Neuronal stem cell (in vitro differentiated cells): ENCODE measurements around the gene ATG5.

ENCODE experiments used
- DNase-seq: peaks from one replicate; pipeline ENCODE4 v3.0.0-alpha.2; 2013; ENCODE audit warnings: low spot score
- H2AFZ ChIP-seq: one replicate; pipeline ENCODE4 v1.6.1; 2013; ENCODE audit warnings: mild to moderate bottlenecking, low read length, inconsistent platforms
- H2AK5ac ChIP-seq: 2 replicates; pipeline ENCODE4 v1.6.1; 2013; ENCODE audit warnings: low read depth, mild to moderate bottlenecking, inconsistent platforms, low read length, moderate library complexity, mixed read lengths
- H2BK120ac ChIP-seq: 2 replicates; pipeline ENCODE4 v1.6.1; 2013; ENCODE audit warnings: low read depth, mild to moderate bottlenecking, inconsistent platforms, low read length, moderate library complexity, mixed read lengths
- H2BK12ac ChIP-seq: one replicate; pipeline ENCODE4 v1.6.1; 2013; ENCODE audit warnings: low read length, inconsistent platforms
- H2BK15ac ChIP-seq: 2 replicates; pipeline ENCODE4 v1.6.1; 2013; ENCODE audit warnings: mild to moderate bottlenecking, low read length, inconsistent platforms, mixed read lengths
- H2BK5ac ChIP-seq: one replicate; pipeline ENCODE4 v1.6.1; 2013; ENCODE audit warnings: inconsistent platforms, mild to moderate bottlenecking, low read length, moderate library complexity
- H3K14ac ChIP-seq: one replicate; pipeline ENCODE4 v1.6.1; 2013; ENCODE audit warnings: low read length, inconsistent platforms
- H3K18ac ChIP-seq: 2 replicates; pipeline ENCODE4 v1.6.1; 2013; ENCODE audit warnings: low read length, inconsistent platforms
- H3K23ac ChIP-seq: 2 replicates; pipeline ENCODE4 v1.6.1; 2013; ENCODE audit warnings: low read depth, mild to moderate bottlenecking, mixed read lengths, low read length, inconsistent platforms; ENCODE audit not compliant: poor library complexity
- H3K27ac ChIP-seq: replicated peaks from 3 replicates; pipeline ENCODE4 v1.5.1; 2013; ENCODE audit warnings: low read length, inconsistent platforms
- H3K27me3 ChIP-seq, 3 experiments: 2 replicates each; pipeline ENCODE4 v1.6.1; 2013; ENCODE audit warnings: low read length in 3 of 3, mild to moderate bottlenecking in 2 of 3, inconsistent platforms in 1 of 3, low read depth in 1 of 3, mixed read lengths in 1 of 3, moderate library complexity in 1 of 3; ENCODE audit not compliant: control insufficient read depth in 3 of 3, insufficient read depth in 3 of 3
- H3K36me3 ChIP-seq, 2 donors: replicated peaks in 1 of 2; 2 replicates each; pipeline ENCODE4 v1.6.1; 2013; ENCODE audit warnings: low read length in 2 of 2; ENCODE audit not compliant: control insufficient read depth in 2 of 2, insufficient read depth in 2 of 2
- H3K4ac ChIP-seq: 2 replicates; pipeline ENCODE4 v1.6.1; 2013; ENCODE audit warnings: inconsistent platforms, mild to moderate bottlenecking, low read length, moderate library complexity
- H3K4me1 ChIP-seq, 2 donors: 1 replicate in 1 of 2; 2 replicates in 1 of 2; pipeline ENCODE4 v1.6.1; 2013; ENCODE audit warnings: low read length in 2 of 2, low read depth in 1 of 2; ENCODE audit not compliant: control insufficient read depth in 2 of 2, insufficient read depth in 1 of 2
- H3K4me2 ChIP-seq: one replicate; pipeline ENCODE4 v1.6.1; 2013; ENCODE audit warnings: mild to moderate bottlenecking, low read length, inconsistent platforms; ENCODE audit not compliant: insufficient read depth, poor library complexity, severe bottlenecking
- H3K4me3 ChIP-seq, 2 donors: 2 replicates each; pipeline ENCODE4 v1.5.1; 2013; ENCODE audit warnings: low read length in 2 of 2, mild to moderate bottlenecking in 2 of 2, inconsistent platforms in 1 of 2, moderate library complexity in 1 of 2
- H3K79me1 ChIP-seq: one replicate; pipeline ENCODE4 v1.6.1; 2013; ENCODE audit warnings: low read depth, mild to moderate bottlenecking, inconsistent platforms, low read length, moderate library complexity
- H3K9ac ChIP-seq: one replicate; pipeline ENCODE4 v1.6.1; 2013; ENCODE audit warnings: mild to moderate bottlenecking, low read depth, low read length, inconsistent platforms; ENCODE audit not compliant: poor library complexity
- H3K9me3 ChIP-seq, 2 donors: replicated peaks in 1 of 2; 2 replicates each; pipeline versions ENCODE3 to v1.6.1; 2013; ENCODE audit warnings: low read length in 2 of 2, mild to moderate bottlenecking in 2 of 2, inconsistent platforms in 1 of 2, low read depth in 1 of 2, mixed read lengths in 1 of 2, moderate library complexity in 1 of 2; ENCODE audit not compliant: control insufficient read depth in 2 of 2, insufficient read depth in 1 of 2
- H4K8ac ChIP-seq: one replicate; pipeline ENCODE4 v1.6.1; 2013; ENCODE audit warnings: low read depth, mild to moderate bottlenecking, inconsistent platforms, low read length, moderate library complexity
- H4K91ac ChIP-seq: one replicate; pipeline ENCODE4 v1.6.1; 2013; ENCODE audit warnings: low read length, low read depth, mild to moderate bottlenecking, inconsistent platforms; ENCODE audit not compliant: poor library complexity
- WGBS, 2 donors: extraction: QIAGEN DNeasy Blood & Tissue Kit; methylation state at CpG; one replicate each; pipeline ENCODE4 v1.1.7; 2013; ENCODE audit warnings: missing lambda C conversion rate in 2 of 2, mixed read lengths in 1 of 2; ENCODE audit not compliant: insufficient read length in 2 of 2, insufficient replicate concordance in 1 of 2; ENCODE audit errors: extremely low coverage in 2 of 2; 5-methylcytosine and 5-hydroxymethylcytosine counted together

The ATG5 gene

DNA sequence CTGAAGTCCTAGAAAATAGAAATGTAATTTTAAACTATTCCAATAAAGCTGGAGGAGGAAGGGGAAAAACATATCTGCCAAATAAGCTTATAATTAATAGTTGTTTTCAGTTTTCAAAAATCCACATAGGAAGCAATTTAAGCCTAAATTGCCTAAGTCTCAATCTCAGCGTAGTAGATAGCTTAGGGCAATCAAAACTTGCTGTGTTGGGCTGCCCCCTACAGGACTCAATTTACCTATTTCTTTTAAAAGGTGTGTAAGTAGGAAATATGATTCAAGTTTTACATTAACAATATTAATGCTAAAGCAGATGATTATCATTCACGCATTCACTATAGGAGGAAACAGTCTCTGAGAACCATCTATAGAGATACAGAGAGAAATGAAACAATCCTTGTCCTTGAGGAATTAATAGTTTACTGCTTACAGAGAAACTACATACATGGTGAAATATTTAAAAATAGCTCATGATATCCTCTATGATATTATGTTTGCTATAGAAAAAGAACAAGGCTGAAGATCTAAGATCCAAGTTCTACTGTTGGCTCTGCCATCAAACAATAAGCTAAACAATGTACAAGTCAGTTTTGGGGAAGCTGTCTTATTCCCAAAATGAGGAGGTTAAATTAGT is 102.1 kb downstream of the ATG5 start:
- no peak overlapping the region for H3K4me2 ChIP-seq
- H2BK120ac ChIP-seq: no peak overlapping the region
- no peak overlapping the region for H3K27ac ChIP-seq
- no peak overlapping the region for H3K14ac ChIP-seq
- no peak overlapping the region for H2AFZ ChIP-seq
- H3K4me3 ChIP-seq: no peak overlapping the region
- H2BK15ac ChIP-seq: no peak overlapping the region
- no peak overlapping the region for H3K4ac ChIP-seq
- H2BK12ac ChIP-seq: no peak overlapping the region
- no peaks in the 10 kb centered on the region for H3K4me1 ChIP-seq
- H3K79me1 ChIP-seq: no peaks in the 10 kb centered on the region
- DNase-seq: peak; percentile 50
- H4K91ac ChIP-seq: no peak overlapping the region
- no peaks in the 10 kb centered on the region for H3K36me3 ChIP-seq
- H3K9ac ChIP-seq: no peak overlapping the region
- H4K8ac ChIP-seq: no peak overlapping the region
- no peak overlapping the region for H2AK5ac ChIP-seq
- no CpG with 5 or more reads among the region's 2 CpGs for WGBS, 2 donors
- no peaks in the 10 kb centered on the region for H3K27me3 ChIP-seq
- H3K9me3 ChIP-seq: no peaks in the 10 kb centered on the region
- no peak overlapping the region for H2BK5ac ChIP-seq
- H3K18ac ChIP-seq: no peak overlapping the region
- H3K23ac ChIP-seq: no peak overlapping the region

DNA sequence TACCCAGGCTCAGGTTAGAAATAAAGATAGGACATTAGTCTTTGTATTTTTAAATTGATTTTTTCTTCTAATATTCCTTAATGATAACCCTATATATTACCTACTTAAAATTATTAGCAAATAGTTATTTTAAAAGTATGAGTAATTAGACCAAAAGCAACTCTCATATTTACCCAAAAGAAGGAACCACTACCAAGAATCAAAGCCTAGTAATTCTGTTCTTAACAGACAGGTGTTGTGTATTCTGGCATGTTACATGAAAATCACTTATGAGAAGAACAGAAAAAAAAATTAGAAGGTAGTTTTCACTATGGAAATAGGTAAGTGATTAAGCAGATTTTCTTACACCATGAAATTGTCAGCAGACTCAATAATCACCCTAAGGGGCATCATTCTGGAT is 105.1 kb downstream of the ATG5 start:
- Histone ChIP-seq H3K4me1 (no peaks in the 10 kb centered on the region), H2BK5ac (no peak overlapping the region), H3K79me1 (no peaks in the 10 kb centered on the region), H3K27me3 (no peaks in the 10 kb centered on the region), H3K27ac (no peak overlapping the region), H3K23ac (no peak overlapping the region), H2AK5ac (no peak overlapping the region), H2AFZ (no peak overlapping the region), H3K9ac (no peak overlapping the region), H3K4ac (no peak overlapping the region), H3K14ac (no peak overlapping the region), H2BK12ac (no peak overlapping the region), H4K91ac (no peak overlapping the region), H3K36me3 (no peaks in the 10 kb centered on the region), H3K9me3 (no peaks in the 10 kb centered on the region), H2BK15ac (no peak overlapping the region), H3K4me3 (no peak overlapping the region), H3K4me2 (no peak overlapping the region), H3K18ac (no peak overlapping the region), H4K8ac (no peak overlapping the region), H2BK120ac (no peak overlapping the region)
- no peak for DNase-seq

DNA sequence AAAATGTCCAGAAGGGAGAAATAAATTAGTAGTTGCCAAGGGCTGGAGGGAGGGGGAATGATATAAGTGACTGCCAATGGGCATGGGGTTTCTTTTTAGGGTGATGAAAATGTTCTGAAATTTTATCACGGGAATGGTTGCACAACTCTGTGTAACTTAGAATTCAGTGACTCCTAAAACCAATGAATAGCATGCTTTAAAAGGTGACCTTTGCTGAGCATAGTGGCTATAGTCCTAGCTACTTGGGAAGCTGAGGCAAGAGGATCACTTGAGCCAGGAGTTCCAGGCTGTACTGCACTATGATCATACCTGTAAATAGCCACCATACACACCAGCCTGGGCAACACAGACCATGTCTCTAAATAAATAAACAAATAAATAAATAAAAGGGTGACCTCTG is 109.0 kb downstream of the ATG5 start:
- no peaks in the 10 kb centered on the region for H3K36me3 ChIP-seq
- H4K8ac ChIP-seq: no peak overlapping the region
- H3K4me1 ChIP-seq: no peaks in the 10 kb centered on the region
- no peak overlapping the region for H3K23ac ChIP-seq
- H2BK12ac ChIP-seq: no peak overlapping the region
- no peaks in the 10 kb centered on the region for H3K79me1 ChIP-seq
- H2BK120ac ChIP-seq: no peak overlapping the region
- H3K4me2 ChIP-seq: no peak overlapping the region
- no peak overlapping the region for H3K14ac ChIP-seq
- no peak overlapping the region for H3K9ac ChIP-seq
- no peak overlapping the region for H3K4ac ChIP-seq
- no peaks in the 10 kb centered on the region for H3K9me3 ChIP-seq
- no CpG with 5 or more reads among the region's 1 CpG for WGBS, 2 donors
- H3K27me3 ChIP-seq: no peaks in the 10 kb centered on the region
- no peak overlapping the region for H3K4me3 ChIP-seq
- no peak overlapping the region for H3K27ac ChIP-seq
- H2AFZ ChIP-seq: no peak overlapping the region
- H2BK15ac ChIP-seq: no peak overlapping the region
- H2BK5ac ChIP-seq: no peak overlapping the region
- no peak overlapping the region for H4K91ac ChIP-seq
- DNase-seq: no peak
- H3K18ac ChIP-seq: no peak overlapping the region
- H2AK5ac ChIP-seq: no peak overlapping the region

DNA sequence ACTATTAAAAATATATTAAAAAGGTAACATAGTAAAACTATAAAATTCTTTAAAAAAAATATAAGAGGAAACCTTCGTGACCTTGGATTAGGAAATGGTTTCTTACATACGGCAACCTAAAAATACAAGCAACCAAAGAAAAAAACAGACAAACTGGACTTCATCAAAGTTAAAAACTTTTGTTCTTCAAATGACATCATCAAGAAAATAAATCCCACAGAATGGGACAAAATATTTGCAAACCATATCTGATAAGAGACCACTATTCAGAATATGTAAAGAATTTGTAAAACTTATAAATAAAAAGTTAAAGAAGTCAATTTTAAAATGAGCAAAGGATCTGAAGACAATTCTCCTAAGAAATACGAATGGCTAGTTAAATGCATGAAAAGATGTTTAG is 110.0 kb downstream of the ATG5 start:
- no peaks in the 10 kb centered on the region for H3K9me3 ChIP-seq
- H3K4me3 ChIP-seq: no peak overlapping the region
- no peak overlapping the region for H3K18ac ChIP-seq
- no peak overlapping the region for H3K4me2 ChIP-seq
- no peak overlapping the region for H2AFZ ChIP-seq
- no peak overlapping the region for H3K4ac ChIP-seq
- no peak overlapping the region for H2BK12ac ChIP-seq
- H3K23ac ChIP-seq: no peak overlapping the region
- H2BK15ac ChIP-seq: no peak overlapping the region
- H3K79me1 ChIP-seq: no peaks in the 10 kb centered on the region
- H4K8ac ChIP-seq: no peak overlapping the region
- no peak overlapping the region for H3K9ac ChIP-seq
- no peaks in the 10 kb centered on the region for H3K36me3 ChIP-seq
- H3K27ac ChIP-seq: no peak overlapping the region
- H3K14ac ChIP-seq: no peak overlapping the region
- no peaks in the 10 kb centered on the region for H3K4me1 ChIP-seq
- WGBS, 2 donors: no CpG with 5 or more reads among the region's 3 CpGs
- no peaks in the 10 kb centered on the region for H3K27me3 ChIP-seq
- H2BK5ac ChIP-seq: no peak overlapping the region
- no peak overlapping the region for H4K91ac ChIP-seq
- H2BK120ac ChIP-seq: no peak overlapping the region
- no peak overlapping the region for H2AK5ac ChIP-seq
- DNase-seq: no peak
